NCI-H1092 (cell line): Measurements from ENCODE around the gene P2RY2.
A peak's percentile ranks its signal among the peaks of the same experiment; 100 is the strongest.

ENCODE experiments used
- DNase-seq: peaks from one replicate; lab custom pipeline; 2025; lab: John Stamatoyannopoulos, UW

Gene P2RY2

DNA sequence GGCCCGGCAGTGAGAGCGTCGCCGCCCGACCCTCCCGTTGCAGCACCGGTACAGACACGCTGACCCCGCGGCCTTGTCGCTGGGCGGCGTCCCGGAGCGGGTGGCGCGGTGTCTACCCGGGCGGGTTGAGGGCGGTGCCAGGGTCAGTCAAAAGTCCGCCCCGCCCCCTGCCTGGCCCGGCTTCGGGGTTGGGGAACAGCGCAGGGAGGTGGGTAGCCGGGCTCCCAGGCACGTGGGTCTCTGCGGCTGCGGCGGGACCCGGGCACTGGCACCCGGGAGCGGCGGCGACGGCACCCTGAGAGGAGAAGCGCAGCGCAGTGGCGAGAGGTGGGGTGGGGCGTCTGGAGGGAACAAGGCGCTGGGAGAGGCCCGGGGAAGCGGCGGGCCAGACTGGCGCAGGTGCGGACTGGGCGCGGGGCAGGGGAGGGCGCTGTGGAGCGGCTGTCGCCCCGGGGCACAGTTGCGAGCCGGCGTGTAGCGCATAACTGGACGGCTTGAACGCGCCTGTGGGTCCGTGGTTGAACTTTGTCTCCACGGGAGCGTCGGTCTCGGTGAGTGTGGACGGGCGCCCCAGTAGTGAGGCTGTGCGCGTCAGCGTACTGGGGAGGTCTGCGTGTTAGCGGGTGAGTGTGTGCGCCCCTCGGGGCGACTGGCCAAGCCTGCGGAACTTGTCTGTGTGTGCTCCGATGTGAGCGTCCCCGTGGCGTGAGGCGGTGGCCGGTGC, at the start of gene P2RY2:
P2RY2 (plus strand) TSS at position 176 of the 724 bp plus-strand sequence. CDS start 15,879 bp downstream, outside the sequence.
- no peak for DNase-seq

DNA sequence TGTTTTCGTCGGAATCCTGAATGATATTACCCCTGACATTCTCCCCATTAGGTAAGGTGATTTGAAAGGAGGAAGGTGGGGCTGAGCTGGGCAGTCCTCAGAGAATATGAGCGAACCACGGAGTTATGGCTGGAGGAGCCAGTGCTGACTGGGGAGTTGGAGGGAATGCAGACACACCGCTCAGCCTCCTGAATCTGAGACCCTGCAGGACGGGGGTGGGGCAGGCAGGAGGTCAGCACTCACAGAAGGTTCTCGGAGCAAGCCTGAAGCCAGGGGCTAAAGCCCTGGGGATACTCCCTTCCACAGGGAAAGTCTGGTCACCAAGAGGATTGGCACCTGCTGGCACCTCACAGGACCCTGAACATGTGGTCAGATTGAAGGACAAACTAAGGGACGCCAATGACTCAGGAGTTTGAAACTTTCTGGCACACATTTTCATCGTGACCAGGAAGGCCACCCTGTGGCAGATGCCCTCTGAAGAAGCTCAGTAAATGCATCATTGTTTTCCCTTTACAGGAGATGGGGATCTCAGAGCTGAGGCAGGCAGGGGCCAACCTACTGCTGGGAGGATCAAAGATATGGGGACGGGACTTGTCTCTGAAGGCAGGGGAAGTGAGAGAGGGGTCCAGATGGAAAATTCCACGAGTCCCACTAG, 49.0 kb upstream of the P2RY2 start:
- no peak for DNase-seq

GRCh38 chr11:73170140-73170539, 47.9 kb upstream of the P2RY2 start:
- no peak for DNase-seq

GRCh38 chr11:73171436-73172161, 46.5 kb upstream of the P2RY2 start:
- no peak for DNase-seq

GRCh38 chr11:73172992-73173656, 45.0 kb upstream of the P2RY2 start:
- no peak for DNase-seq

GRCh38 chr11:73173755-73174494, 44.2 kb upstream of the P2RY2 start:
- no peak for DNase-seq

DNA sequence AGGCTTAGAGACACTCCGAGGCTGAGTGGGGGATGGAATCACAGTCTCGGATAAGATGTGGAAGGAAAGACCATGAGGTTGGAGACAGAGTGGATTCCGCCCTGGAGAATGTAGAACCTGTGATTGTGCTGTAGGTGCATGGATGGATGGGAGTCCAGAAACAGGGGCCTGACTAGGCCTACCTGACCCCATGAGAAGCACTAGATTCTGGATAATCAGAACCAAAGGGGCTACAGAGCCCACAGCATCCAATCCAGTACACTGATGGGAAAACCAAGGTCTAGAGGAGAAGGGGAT, 43.6 kb upstream of the P2RY2 start:
- no peak for DNase-seq

DNA sequence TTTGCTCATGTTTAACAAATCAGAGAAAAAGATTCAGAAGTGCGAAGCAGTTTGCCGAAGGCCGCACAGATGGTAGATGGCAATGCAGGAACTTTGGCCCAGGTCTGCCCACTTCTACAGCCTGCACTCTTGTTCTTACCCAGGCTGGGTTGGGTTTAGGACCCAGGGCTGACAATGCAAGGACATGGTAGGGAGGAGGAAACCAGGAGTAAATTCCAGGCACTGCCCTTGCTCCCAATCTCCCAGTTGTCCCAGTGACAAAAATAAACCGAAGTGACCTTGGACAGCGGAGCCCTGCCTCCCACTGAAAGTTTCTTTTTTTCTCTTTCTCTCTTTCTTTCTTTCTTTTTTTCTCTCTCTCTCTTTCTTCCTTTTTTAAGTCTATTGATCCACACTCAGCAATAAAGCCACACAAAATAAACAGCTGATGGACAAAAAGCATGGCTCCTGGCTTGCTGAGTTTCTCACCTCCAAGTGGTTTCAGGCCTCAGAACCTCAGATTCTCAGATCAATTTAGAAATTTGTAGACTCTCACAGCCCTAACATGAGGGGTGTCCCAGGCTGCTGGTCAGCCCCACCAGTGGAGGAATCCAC, 42.4 kb upstream of the P2RY2 start:
- DNase-seq = no peak

GRCh38 chr11:73176145-73176873, 41.8 kb upstream of the P2RY2 start:
- DNase-seq = no peak

DNA sequence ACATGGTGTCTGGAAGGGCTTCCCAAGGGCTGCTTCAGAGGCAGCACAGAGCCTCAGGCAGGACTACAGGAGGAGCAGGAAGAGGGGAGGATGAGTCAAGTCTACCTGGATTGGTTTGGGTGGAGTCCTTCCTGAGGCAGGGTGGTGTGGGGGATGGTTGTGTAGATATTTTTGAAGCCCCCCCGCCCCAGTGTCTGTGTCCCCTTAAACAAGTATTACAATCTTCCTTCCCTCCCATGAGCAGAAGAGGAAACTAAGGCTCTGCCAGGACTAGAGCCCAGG, 41.3 kb upstream of the P2RY2 start:
- no peak for DNase-seq

GRCh38 chr11:73177380-73177777, 40.7 kb upstream of the P2RY2 start:
- DNase-seq = no peak

DNA sequence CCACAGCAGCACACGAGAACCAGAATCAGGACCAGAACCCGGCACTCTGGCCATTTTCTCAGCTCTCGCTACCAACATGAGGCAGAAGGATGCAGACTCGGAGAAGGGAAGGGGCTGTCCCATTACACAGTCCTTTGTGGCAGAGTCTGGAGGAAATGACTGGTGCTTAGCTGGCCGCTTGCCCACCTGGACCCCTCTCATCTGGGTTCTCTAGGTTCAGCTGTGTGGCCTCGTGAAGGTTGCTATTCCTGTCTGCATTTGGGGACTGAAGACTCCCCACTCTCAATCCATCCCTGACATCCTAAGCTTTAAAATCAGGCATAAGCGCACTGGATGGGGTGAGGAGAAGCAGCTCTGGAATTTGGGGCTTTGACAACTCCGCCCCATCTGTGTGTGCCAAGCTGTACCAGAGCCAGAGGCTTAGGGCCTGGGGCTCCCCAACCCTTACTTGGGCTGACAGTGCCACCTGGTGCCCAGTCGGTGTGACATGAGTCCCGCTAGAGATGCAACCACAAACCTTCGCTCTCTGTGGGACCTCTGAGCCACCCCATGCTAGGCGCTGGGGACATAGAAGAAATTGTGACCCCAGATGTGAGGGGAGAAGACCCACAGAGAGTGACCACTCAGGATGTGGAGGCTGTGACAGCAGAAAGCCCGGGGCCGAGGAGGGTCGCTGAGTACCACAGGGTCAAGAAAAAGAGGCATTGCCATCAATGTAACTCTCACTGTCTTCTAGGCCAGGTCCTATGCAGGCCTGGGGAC, 40.1 kb upstream of the P2RY2 start:
- DNase-seq = peak; percentile 72

GRCh38 chr11:73178681-73179080, 39.4 kb upstream of the P2RY2 start:
- no peak for DNase-seq

DNA sequence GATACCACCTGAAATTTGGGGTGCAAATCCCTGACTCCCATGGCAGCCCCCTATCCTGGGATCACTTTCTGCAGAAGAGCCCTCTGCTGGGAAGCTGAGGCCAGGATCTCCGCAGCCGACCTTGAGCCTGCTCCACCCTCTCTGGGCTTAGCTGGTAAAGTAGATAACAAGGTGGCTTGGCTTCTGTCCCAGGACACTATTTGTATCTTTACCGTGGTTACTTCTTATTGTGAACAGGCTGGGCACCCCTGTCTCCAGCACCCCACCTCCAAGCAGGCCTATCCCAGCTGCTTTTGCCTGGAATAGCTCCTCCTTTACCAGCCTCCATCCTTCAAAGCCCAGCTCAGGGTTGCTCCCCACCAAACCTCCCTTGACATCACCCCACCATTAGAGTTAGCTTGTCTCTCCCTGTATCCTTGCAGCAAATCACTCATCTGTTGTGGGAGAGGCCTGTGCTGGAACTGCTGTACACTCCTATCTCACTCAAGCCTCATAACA, 35.2 kb upstream of the P2RY2 start:
- no peak for DNase-seq

GRCh38 chr11:73184953-73185671, 33.0 kb upstream of the P2RY2 start:
- DNase-seq = peak; percentile 52

DNA sequence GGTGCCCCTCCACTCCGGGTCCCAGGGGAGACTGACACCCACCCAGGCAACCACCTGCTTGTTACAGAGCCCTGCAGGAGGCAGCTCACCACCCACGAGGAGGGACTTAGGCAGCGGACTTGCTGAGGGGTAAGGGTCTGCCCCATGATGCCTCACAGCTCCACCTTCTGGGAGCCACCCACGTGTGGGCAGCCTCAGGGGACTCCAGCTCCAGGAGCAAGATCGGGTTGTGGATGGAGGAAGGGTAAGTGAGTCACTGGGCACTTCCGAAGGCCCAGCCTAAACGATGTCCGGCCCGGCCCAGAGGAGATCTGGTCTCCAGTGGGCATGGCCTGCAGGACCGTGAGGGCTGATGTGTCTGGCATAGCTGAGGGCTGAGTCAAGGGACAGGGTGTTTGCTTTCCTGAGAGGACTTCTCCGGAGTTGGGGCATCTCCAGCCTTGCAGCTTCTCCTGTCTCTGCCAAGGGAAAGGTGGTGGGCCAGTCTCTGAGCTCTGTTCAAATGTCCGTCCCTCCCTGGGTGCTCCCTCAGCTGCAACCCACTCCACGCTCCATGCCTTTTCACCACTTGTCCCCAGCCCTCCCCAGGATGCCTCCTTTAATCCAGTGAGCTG, 32.3 kb upstream of the P2RY2 start:
- DNase-seq = no peak

DNA sequence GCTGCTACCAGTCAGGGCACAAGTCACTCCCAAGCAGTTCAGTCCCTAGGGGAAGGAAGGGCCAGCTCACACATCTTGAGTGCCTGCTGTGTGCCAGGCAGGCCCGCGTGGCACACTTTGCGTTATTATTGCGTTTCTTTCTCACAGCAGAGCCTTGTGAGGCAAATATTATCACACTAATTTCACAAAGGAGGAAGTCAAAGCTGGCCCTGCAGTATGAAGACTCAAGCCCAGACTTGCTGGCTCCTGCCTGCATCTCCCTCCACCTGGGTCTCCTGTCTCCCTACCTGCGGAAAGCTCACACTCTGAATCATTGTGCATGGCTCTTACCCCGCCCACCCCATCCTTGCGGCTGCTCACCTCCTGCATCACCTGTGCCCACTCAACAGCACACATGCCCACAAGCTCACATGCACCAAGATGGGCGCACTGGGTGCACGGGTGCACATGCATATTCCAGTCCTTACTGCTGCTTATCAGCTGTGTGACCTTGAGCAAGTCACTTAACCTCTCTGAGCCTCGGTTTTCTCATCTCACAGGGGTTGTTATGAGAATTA, 31.7 kb upstream of the P2RY2 start:
- DNase-seq = no peak

DNA sequence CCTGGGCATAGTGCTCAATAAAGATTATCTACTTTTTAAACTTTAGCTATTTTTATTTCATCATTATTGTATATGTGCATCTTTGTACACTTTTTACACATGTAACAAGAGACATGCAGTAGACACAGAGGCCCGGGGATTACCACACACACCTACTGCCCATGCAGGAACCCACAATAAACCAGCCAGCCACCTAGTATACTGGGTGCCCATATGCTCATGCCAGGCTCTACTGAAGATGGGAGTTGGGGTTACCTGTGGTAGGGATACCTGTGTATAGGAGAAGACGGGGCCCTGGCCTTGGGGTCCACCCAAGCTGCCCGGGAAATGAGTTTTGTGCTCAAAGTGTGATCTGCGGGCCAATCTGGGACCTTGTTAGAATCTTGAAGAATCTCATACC, 31.2 kb upstream of the P2RY2 start:
- no peak for DNase-seq

DNA sequence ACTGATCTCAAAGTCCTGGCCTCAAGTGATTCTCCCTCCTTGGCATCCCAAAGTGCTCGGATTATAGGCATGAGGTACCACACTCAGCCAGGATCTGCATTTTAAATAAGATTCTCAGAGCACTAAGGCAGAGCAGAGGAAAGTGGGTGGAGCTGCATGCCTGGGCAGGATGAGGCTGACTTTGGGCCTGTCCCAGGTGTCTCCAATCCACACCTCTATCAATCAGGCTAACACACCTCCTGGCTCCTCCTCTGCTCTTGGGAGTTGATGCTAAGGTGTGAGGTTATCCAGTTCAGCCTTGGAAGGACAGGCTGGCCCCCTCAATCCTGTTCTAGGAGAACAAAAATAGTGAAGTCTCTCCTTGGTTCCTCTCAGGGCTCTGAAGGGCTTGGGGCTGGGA, 30.2 kb upstream of the P2RY2 start:
- DNase-seq = no peak
